NCI-H146 treated with DMSO at 0.1 percent for 48 hours (cell line): ENCODE data around the gene NEK6.

ENCODE experiments used
- DNase-seq: peaks from one replicate; lab custom pipeline; 2025; ENCODE audit not compliant: unreplicated experiment; lab: John Stamatoyannopoulos, UW

Gene NEK6

GRCh38 chr9:124260769-124261603 lies 3.2 kb downstream of the NEK6 start:
- DNase-seq: no peak

GRCh38 chr9:124261736-124262648 lies 4.2 kb downstream of the NEK6 start:
- no peak for DNase-seq

DNA sequence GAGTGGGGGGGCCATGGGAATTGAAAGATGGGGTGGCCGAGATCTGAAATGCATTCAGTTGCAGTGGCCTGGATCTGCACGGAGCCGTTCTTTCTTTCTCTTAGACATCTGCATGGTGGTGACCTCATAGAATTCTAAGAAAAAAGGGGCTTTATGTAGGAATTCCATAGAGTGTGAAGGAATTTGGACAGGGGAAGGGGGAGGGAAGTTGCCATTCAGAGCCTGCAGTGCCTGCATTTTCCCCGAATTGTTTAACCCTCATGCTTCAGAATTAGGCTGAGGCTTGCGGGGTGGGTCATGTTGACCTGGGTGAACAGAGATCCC lies 4.9 kb downstream of the NEK6 start:
- DNase-seq: no peak

GRCh38 chr9:124263213-124263612 lies 5.5 kb downstream of the NEK6 start:
- no peak for DNase-seq

- no peak for DNase-seq
Measured at GRCh38 chr9:124263800-124264426, 6.2 kb downstream of the NEK6 start.

DNA sequence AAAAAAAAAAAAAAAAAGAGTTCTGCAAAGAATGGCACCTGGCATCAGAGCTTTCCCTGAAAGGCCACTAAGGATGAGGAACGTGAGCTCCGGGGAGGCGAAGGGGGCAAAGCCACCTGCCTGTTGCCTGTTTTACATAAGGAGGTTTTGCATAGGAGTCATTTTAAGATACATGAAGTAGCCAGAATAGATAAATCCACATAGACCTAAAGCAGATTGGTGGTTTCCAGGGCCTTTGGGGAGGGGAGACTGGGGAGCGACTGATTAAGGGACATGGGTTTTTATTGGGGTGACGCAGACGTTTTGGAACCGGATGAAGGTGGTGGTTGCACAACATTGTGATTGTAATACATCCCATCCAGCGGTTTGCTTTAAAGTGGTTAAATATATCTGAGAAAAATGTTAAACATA lies 7.1 kb downstream of the NEK6 start:
- DNase-seq: no peak

DNA sequence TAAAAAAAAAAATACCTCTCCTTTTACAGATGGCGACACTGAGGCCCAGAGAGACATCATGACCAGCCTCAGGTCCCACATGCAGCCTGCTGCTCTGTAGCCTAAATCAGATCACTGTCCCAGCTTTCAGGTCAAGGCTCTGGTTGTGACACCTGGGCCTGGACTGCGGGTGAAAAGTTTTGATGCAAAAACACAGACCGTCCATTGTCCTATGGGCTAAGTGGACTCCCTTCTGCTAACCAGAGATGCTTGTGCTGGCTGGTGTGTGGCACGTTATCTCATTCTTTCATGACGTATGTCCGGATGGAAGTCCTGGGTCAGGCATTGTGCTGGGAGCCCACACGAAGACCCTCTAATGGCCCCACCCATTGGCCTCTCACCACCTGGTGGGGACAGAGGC lies 7.8 kb downstream of the NEK6 start:
- DNase-seq: no peak

DNA sequence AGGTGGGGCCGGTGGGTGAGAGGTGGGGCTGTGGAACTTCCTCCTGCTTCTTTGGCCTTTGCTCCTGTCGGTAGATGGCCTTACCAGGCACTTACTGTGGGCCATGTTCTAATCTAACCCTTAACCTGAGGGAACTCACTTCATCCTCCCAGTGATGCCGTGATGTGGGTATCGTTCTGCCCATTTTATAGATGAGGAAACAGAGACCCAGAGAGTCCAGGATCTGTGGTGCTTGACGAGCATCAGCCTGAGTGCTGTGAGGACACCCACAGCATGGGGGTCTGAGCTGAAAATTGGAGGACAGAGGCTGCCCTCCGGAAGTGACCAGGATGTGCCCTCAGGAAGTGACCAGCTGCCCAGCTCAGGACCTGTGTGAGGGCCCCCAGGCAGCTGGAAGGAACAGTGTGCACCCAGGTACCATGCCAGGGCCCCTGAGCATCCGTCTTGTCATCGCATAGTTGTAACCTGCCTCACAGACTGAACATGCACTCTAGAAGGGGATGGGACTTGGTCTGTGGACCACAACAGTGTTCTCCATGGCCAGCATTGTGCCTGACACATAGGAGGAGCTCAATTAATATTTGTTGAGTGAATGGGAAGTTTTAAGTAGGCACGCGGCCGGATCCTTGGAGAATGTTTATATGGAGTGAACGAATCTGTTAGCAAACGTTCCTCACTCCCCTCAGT lies 8.5 kb downstream of the NEK6 start:
- no peak for DNase-seq

- DNase-seq: no peak
Measured at GRCh38 chr9:124266826-124267201, 9.1 kb downstream of the NEK6 start.

DNA sequence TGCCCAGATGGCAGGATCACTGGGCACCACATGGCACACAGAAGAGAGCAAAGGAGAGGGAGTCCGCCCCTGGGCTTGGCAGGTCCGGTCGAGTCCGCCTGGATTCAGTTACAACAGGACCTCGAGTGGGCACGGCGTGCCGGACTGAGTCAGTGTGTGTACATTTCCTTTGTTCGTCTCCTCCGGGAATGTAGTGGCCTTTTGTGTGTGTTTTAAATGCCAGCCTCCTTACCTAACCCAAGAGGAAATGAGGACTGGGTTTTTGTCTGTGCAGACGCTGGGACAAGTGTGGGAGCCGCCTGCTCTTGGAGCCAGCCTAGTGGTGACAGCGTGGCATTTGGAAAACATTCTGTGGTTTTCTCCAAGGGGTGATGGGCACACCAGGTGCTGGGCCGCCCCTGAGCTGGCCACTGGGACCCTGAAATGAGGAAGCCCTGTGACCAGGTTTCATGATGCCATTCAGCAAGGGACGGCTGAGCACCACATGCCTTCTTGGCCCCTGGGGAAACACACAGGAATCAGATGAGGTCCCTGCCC lies 9.6 kb downstream of the NEK6 start:
- DNase-seq: no peak

DNA sequence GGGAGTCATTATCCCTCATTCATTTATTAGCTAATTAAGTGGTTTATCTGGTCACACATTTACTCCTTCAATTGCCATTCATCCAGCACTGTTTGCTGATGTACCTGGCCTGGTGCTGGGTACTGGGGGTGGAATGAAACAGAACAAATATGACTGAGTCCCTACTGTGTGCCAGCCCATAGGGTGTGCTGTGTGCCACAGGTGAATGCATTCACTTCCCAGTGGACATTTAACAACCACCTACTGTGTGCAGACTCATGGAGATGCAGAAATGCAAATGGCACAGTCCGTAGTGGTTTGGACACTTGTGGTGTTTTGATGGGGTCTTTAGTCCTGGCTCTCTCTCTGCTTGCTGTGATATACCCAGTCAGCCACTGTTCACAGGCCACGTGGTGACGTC lies 10.5 kb downstream of the NEK6 start:
- DNase-seq: no peak

- no peak for DNase-seq
Measured at GRCh38 chr9:124268661-124269060, 10.9 kb downstream of the NEK6 start.

DNA sequence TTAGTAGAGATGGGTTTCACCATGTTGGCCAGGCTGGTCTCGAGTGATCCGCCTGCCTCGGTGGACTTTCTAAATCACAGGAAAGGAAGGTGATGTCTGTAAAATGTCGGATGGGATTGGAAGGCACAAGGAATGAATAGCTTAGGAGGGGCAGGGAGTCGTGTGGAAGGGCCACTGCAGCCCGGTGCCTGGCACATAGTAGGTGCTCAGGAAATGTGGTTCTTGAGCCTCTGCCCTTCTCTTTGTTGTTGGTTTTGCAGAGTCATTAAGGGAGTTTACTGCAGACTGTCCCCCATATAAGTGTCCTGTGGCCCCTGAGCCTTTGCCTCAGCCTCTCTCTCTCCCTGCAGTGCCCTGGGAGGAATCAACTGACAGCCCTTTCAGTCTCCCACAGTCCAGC lies 11.8 kb downstream of the NEK6 start:
- no peak for DNase-seq

- DNase-seq: no peak
Measured at GRCh38 chr9:124270504-124271335, 13.0 kb downstream of the NEK6 start.

GRCh38 chr9:124271660-124272059 lies 13.9 kb downstream of the NEK6 start:
- no peak for DNase-seq

- DNase-seq: no peak
Measured at GRCh38 chr9:124272118-124272517, 14.4 kb downstream of the NEK6 start.

- DNase-seq: no peak
Measured at GRCh38 chr9:124272979-124273378, 15.2 kb downstream of the NEK6 start.

DNA sequence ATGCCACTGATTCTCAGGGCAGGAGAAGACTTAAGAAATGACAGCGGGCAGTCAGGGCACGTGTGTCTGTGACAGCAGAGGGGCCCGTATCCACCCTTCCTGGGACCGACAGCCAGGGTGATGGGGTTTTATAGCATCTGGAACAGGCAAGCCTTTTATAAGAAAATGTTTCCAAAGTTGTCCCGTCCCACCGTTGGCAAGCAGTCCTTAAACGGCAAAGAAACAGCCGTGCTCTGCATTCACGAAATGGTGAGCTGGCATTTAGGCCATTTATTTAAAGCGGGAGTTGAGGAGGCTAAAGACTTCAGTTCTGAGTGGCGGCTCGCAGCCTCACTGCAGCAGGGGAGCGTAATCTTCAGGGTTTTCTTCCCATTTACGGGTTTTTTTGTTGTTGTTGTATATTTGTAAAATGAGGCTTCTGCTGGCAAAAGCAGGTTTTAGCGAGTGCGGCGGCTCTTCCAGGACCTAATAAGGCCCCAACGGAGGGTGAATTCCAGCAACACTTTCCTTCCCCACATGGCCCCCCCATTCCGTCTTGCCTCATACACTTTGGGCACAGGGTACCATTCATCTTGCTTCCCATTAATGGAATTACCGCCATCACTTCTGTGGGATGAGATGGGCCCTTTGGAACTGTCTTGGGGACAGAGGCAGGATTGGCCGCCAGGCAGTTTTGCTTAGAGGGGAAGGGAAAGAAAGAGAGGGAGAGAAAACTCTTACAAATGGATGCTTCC lies 15.8 kb downstream of the NEK6 start:
- no peak for DNase-seq

DNA sequence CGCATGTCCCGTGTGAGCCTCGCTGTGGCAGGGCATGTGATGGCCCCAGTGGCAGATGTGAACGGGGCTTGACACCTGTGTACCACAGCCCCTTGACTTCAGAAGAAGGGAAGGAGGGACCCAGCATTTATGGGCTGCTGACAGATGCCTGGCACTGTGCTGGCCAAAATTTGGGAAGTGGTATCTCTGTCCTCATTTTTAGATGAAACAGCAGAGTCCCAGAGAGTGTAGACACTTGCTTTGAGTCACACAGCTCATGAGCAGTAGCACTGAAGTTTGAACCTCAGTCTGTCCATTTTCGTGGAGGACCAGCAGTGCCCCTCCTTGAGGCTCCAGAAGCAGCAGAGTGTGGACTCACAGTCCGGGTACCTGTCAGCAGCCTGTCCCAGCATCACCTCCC lies 16.5 kb downstream of the NEK6 start:
- no peak for DNase-seq
